Measurements from ENCODE around the gene TPH2.

The TPH2 gene

GRCh38 chr12:71967211-71967610 is 28.6 kb downstream of the TPH2 start:
- no peak for DNase-seq

GRCh38 chr12:71969330-71969729 is 30.7 kb downstream of the TPH2 start:
- DNase-seq, result no peak

DNA sequence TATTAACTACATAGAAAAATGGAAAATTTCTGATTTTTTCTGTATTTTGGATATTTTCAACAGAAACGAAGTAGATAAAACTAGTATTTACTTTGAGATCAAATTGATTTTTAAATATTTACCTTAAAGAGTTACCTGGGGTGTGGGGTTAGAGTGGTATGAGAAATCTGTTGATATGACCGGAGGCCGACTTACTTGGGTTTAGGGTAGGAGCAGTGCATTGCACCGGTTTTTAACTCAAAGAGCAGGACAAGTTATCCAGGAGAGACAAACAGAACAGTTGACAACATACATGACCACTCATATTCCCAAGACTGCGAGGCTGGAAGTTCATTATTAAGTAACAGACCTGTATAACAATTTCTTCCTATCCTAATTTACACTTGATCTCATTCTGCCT is 31.4 kb downstream of the TPH2 start:
- no peak for DNase-seq

DNA sequence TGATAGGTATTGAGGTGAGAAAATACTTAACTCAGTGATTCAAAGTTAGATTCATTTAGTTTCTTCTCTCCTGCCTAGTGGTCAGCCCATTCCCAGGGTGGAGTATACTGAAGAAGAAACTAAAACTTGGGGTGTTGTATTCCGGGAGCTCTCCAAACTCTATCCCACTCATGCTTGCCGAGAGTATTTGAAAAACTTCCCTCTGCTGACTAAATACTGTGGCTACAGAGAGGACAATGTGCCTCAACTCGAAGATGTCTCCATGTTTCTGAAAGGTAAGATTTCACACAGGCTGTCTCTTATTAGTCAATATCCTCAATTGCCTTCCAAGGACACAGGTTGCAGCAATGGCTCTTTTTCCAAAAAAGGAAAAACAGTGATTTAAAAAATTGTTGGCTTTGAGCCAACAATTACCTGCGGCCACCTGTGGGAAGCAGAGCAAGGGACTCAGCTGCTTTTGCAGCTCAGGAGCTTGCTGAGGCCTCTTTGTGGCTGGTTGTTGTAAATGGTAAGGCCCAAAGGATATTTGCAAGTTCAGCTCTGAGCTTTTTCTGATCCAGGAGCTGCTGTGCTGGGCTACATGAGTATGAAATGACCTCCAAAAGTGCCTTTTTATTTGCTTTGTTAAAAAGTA is 33.9 kb downstream of the TPH2 start:
- DNase-seq, result no peak

GRCh38 chr12:71973687-71974086 is 35.0 kb downstream of the TPH2 start:
- DNase-seq, result no peak

DNA sequence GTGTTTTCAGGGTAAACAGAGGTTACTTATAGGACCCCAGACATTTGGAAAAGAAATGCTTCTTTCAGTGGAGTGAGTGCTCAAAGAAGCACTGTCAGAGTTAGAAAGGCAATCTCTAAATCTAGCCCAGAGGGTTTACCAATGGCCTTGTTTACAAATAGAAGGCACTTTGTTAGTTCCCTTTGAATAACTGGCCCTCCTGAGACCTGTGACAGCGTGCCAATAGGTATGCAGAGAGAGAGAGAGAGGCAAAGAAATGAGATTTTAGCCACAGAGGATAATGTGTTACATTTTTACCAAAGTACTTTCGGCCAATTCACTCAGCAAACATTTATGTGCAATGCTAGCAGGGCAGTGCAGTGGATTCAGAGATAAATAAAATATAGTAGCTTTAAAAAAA is 41.9 kb downstream of the TPH2 start:
- DNase-seq, result no peak

- DNase-seq, result no peak
These were observed 42.5 kb downstream of the TPH2 start for GRCh38 chr12:71981149-71981548.

DNA sequence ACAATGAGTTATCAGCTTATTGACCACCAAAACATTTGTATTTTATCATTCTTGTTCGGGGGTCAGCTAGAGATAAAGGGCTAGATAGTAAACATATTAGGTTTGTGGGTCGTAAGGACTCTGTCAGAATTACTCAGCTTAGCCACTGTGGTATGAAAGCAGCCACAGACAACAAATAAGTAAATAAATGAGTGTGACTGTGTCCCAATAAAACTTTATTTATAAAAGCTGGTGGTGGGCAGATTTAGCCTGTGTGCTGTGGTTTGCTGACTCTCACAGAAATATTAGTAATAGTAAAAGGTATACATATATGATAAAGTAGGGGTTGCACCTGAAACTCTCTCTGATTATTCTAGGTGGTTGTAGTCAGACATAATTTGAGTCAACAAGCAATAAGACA is 56.1 kb downstream of the TPH2 start:
- no peak for DNase-seq

- no peak for DNase-seq
These were observed 61.1 kb downstream of the TPH2 start for GRCh38 chr12:71999795-72000194.

GRCh38 chr12:72000969-72001648 is 62.5 kb downstream of the TPH2 start:
- DNase-seq, result no peak

DNA sequence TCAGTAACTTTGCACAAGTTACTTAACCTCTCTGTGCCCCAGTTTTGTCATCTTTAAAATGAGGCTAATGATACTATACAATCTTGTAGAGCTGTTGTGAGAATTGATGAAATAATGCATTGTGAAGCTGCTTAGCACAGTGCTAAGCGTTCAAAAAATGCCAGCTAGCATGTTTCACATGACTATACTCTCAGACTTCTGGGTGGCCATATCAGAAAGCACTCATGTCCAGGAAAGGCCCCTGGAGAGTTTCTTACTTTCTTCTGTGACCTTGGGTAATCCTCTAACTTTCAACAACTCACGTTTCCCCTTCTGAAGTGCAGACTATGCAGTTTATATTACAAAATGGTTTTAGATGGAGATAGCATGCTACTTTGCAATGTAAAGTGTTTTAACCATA is 68.1 kb downstream of the TPH2 start:
- DNase-seq, result no peak

DNA sequence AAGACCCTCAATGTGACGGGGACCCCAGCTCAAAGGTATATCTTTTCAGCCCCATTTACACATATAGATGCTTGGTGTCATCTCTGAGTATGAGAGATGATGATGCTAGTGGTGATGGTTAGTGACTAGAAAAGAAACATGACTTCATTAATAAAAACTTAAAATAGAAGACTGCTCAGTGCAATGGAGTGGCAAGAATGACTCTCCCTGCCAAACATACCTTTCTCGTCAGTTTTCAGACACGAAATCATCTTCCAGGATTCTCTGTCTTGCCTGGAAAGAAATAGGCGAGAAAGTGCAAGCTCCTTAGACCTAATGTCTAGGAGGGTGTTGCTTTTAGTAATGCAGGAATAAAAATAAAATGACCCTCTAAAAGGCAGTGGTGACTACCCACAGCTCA is 71.7 kb downstream of the TPH2 start:
- DNase-seq, result no peak

DNA sequence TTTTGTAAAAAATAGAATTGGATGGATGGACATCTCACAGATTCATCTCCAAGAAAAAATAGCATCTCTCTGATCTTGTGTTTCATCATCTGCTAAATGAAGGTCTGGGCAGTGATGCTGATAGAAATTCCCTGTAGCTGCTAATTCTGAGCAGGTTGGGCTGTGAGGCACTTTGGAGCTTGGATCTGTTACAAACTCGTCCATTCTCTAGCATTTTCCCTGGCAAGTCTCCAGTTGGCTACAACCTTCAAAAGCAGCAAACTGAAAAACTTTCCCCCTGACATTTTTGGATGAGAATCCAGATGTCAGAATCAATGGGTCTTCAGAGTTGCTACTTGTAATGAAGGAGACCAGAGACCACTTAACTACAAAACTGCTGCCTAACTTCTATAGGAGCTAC is 72.7 kb downstream of the TPH2 start:
- no peak for DNase-seq

GRCh38 chr12:72012874-72013273 is 74.2 kb downstream of the TPH2 start:
- DNase-seq, result no peak

GRCh38 chr12:72015895-72016294 is 77.2 kb downstream of the TPH2 start:
- no peak for DNase-seq

DNA sequence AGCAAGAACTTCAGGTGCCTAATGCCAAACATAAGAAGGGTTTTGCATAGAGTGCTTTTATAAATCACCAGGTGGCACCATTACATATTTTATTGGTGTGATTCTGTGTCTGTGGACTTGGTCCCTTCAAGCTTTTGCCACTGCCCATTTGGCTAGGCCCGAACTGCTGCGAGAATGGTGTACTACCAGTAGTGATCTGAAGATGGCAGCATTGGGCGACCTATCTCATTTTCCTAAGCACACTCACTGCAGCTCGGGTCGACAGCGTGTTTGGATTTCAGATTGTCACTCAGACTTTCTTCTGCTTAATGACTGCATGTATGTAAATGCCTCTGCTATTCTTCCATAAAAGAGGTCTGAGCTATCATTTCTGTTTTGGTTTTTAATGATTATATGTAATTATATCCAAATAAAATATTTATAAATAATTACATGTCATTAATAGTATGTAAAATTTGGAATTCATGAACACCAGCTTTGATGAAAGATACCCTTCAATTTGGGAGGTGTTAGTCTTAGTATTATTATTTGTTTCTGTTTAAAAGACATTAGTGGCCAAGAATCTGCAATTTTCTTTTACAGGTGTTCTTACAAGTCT is 78.5 kb downstream of the TPH2 start:
- DNase-seq, result peak; percentile 44 to 56

GRCh38 chr12:72018036-72018435 is 79.4 kb downstream of the TPH2 start:
- DNase-seq, result no peak

GRCh38 chr12:72024613-72025012 is 86.0 kb downstream of the TPH2 start:
- no peak for DNase-seq

GRCh38 chr12:72025524-72025923 is 86.9 kb downstream of the TPH2 start:
- DNase-seq, result no peak

GRCh38 chr12:72028966-72029365 is 90.3 kb downstream of the TPH2 start:
- no peak for DNase-seq

- no peak for DNase-seq
These were observed 91.6 kb downstream of the TPH2 start for GRCh38 chr12:72030277-72030676.

DNA sequence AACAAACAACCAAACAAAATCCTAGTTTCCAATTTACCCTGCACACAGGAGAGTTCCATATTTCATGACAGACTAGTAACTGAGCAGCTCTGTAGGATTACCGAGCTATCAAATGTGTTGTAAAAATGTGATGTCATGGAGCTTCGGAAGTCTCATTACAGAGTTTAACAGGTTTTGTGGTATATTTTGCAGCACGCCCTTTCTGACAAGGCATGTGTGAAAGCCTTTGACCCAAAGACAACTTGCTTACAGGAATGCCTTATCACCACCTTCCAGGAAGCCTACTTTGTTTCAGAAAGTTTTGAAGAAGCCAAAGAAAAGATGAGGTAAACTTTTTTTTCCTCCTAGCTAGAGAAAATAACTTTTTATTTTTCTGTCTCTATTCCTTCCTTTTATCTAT is 92.4 kb downstream of the TPH2 start:
- no peak for DNase-seq

GRCh38 chr12:72033991-72034390 is 95.3 kb downstream of the TPH2 start:
- no peak for DNase-seq

DNA sequence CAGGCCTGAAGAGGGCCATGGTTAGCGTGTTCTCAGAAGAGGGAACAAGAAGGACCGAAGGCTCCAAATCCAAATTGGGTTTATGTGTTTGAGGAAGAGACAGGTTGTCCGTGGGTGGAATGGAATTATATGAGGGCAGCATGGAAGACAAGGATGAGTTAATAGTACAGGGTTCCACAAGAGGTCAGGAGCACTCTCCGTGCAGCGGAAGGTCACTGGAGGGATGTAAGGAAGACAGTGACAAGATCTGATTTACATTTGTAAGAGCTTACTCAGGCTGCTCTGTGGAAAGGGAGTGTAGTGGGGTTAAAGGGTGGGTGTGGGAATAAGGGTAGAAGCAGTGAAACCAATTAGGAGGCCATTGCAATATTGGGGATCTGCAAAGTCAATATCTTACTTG is 97.0 kb downstream of the TPH2 start:
- no peak for DNase-seq

GRCh38 chr12:72036393-72036792 is 97.7 kb downstream of the TPH2 start:
- no peak for DNase-seq
